ENCODE results near the gene RANBP9. TPM values are rescaled to one million over a fixed set of nuclear protein-coding genes. Genes with fewer than 3 reads are reported as not detected.

The RANBP9 gene
- polyA plus RNA-seq, 1 experiment = 14.4 TPM

GRCh38 chr6:13712599-13712898 is 914 bp upstream of the RANBP9 start:
- CTCF ChIA-PET = interaction anchor here (0.6 kb wide), 1 partner anchor 28 kb away, joined by 3 read pairs; no protein-coding TSS in a partner anchor
- no peak for TF ChIP-seq CTCF (IDR thresholded peaks at IDR 0.05; ENCODE audit: insufficient read depth, low read depth, low read length)

GRCh38 chr6:13711324-13711732 is 307 bp downstream of the RANBP9 start:
- H3K36me3 ChIP-seq (ENCODE audit: control insufficient read depth, insufficient read depth, low read length) = no peaks in the 10 kb centered on the region
- no peaks in the 10 kb centered on the region for H3K27me3 ChIP-seq (ENCODE audit: control insufficient read depth, insufficient read depth, low read length)
- no peak for TF ChIP-seq CTCF (IDR thresholded peaks at IDR 0.05; ENCODE audit: insufficient read depth, low read depth, low read length)
- DNase-seq (ENCODE audit: low read depth) = no peak
- H3K4me3 ChIP-seq (ENCODE audit: low read depth, low read length) = peak overlapping the region; percentile 49
- ChIA-PET CTCF (interaction anchor here (0.8 to 1.4 kb wide), 3 partner anchors 53 to 137 kb away, joined by 3 to 4 read pairs (median 3); partner anchors contain the start of gene SIRT5), POLR2A (no interaction called here)

More at GRCh38 chr6:13712599-13712898, 914 bp upstream of the RANBP9 start:
- Histone ChIP-seq H3K36me3 (ENCODE audit: control insufficient read depth, insufficient read depth, low read length) (no peaks in the 10 kb centered on the region), H3K4me3 (ENCODE audit: low read depth, low read length) (peak overlapping the region; percentile 71), H3K27me3 (ENCODE audit: control insufficient read depth, insufficient read depth, low read length) (no peaks in the 10 kb centered on the region)
- POLR2A ChIA-PET = no interaction called here
- DNase-seq (ENCODE audit: low read depth) = no peak

- H3K27me3 ChIP-seq (ENCODE audit: control insufficient read depth, insufficient read depth, low read length) = no peaks in the 10 kb centered on the region
- ChIA-PET POLR2A (no interaction called here), CTCF (interaction anchor here (0.8 to 1.9 kb wide), 7 partner anchors 15 to 136 kb away, joined by 3 to 8 read pairs (median 3); partner anchors contain the start of genes NOL7 and SIRT5)
- H3K36me3 ChIP-seq (ENCODE audit: control insufficient read depth, insufficient read depth, low read length) = no peaks in the 10 kb centered on the region
- H3K4me3 ChIP-seq (ENCODE audit: low read depth, low read length) = peak overlapping the region; percentile 49
- TF ChIP-seq CTCF (IDR thresholded peaks at IDR 0.05; ENCODE audit: insufficient read depth, low read depth, low read length) = no peak
- no peak for DNase-seq (ENCODE audit: low read depth)
These were observed 897 bp downstream of the RANBP9 start for GRCh38 chr6:13710552-13711323.

- no peaks in the 10 kb centered on the region for H3K36me3 ChIP-seq (ENCODE audit: control insufficient read depth, insufficient read depth, low read length)
- ChIA-PET POLR2A (interaction anchor here (0.6 kb wide), 1 partner anchor 53 kb away, joined by 5 read pairs; no protein-coding TSS in a partner anchor), CTCF (interaction anchor here (0.9 to 1.9 kb wide), 5 partner anchors 14 to 135 kb away, joined by 3 to 8 read pairs (median 3); partner anchors contain the start of genes NOL7 and SIRT5)
These were observed 1.7 kb downstream of the RANBP9 start for GRCh38 chr6:13709689-13710551.

More at GRCh38 chr6:13709689-13710551, 1.7 kb downstream of the RANBP9 start:
- peak overlapping the region; percentile 49 for H3K4me3 ChIP-seq (ENCODE audit: low read depth, low read length)
- TF ChIP-seq CTCF (IDR thresholded peaks at IDR 0.05; ENCODE audit: insufficient read depth, low read depth, low read length) = no peak
- DNase-seq (ENCODE audit: low read depth) = no peak
- no peaks in the 10 kb centered on the region for H3K27me3 ChIP-seq (ENCODE audit: control insufficient read depth, insufficient read depth, low read length)
